Measurements from ENCODE around the gene LARGE1. TPM values are rescaled to one million over a fixed set of nuclear protein-coding genes. Genes with fewer than 3 reads are reported as not detected.

Gene LARGE1
- total RNA-seq, 1 experiment from 2014 or later = 2.5 TPM

- BruUV-seq (replicated peaks) = no TSS peak
- Histone ChIP-seq H3K27ac (ENCODE audit: low read length) (no peak overlapping the region), H3K4me1 (ENCODE audit: control insufficient read depth, insufficient read depth, low read length) (no peaks in the 10 kb centered on the region), H3K27me3 (ENCODE audit: control insufficient read depth, insufficient read depth, low read length) (no peaks in the 10 kb centered on the region), H3K4me3 (ENCODE audit: low read depth in 2 of 2, low read length in 2 of 2) (no peak overlapping the region), H3K36me3 (ENCODE audit: control insufficient read depth, insufficient read depth, low read length) (no peaks in the 10 kb centered on the region), H3K9me3 (ENCODE audit: control insufficient read depth, insufficient read depth, low read depth, low read length) (no peaks in the 10 kb centered on the region)
- TF ChIP-seq POLR2AphosphoS5 (IDR thresholded peaks at IDR 0.05; ENCODE audit: low read depth, low read length) (no peak), SIN3A (IDR thresholded peaks at IDR 0.05; ENCODE audit: borderline replicate concordance, insufficient read depth, low read depth, low read length) (no peak), CTCF (IDR thresholded peaks at IDR 0.05) (no peak), REST (IDR thresholded peaks at IDR 0.05; ENCODE audit: insufficient read depth in 1 of 2, low read depth in 2 of 2, low read length in 1 of 2) (no peak), TCF7L2 (IDR thresholded peaks at IDR 0.05; ENCODE audit: low read depth, low read length) (no peak)
- CTCF ChIA-PET = no interaction called here
- DNase-seq (ENCODE audit: low read depth, low spot score) = no peak
- POLR2A ChIA-PET = no interaction called here
- in situ Hi-C loops (cut with HindIII; ENCODE audit: low pct_unique_long_range_greater_than_20kb, low sequenced_read_pairs) = no loop called here
- intact Hi-C loops (cut with micrococcal nuclease; ENCODE audit: unreplicated experiment) = no loop called here
- no peak for ATAC-seq
These were observed 623.3 kb downstream of the LARGE1 start for GRCh38 chr22:33296941-33297340.

GRCh38 chr22:33288078-33288477 is 632.2 kb downstream of the LARGE1 start:
- intact Hi-C loops (cut with micrococcal nuclease; ENCODE audit: unreplicated experiment) (no loop called here), in situ Hi-C loops (cut with HindIII; ENCODE audit: low pct_unique_long_range_greater_than_20kb, low sequenced_read_pairs) (no loop called here)
- POLR2A ChIA-PET = no interaction called here
- Histone ChIP-seq H3K27me3 (ENCODE audit: control insufficient read depth, insufficient read depth, low read length) (no peaks in the 10 kb centered on the region), H3K9me3 (ENCODE audit: control insufficient read depth, insufficient read depth, low read depth, low read length) (no peaks in the 10 kb centered on the region), H3K4me1 (ENCODE audit: control insufficient read depth, insufficient read depth, low read length) (no peaks in the 10 kb centered on the region), H3K36me3 (ENCODE audit: control insufficient read depth, insufficient read depth, low read length) (no peaks in the 10 kb centered on the region), H3K27ac (ENCODE audit: low read length) (no peak overlapping the region), H3K4me3 (ENCODE audit: low read depth in 2 of 2, low read length in 2 of 2) (no peak overlapping the region)
- DNase-seq (ENCODE audit: low read depth, low spot score) (no peak), ATAC-seq (no peak)
- no TSS peak for BruUV-seq (replicated peaks)
- TF ChIP-seq POLR2AphosphoS5 (IDR thresholded peaks at IDR 0.05; ENCODE audit: low read depth, low read length) (no peak), CTCF (IDR thresholded peaks at IDR 0.05) (no peak), TCF7L2 (IDR thresholded peaks at IDR 0.05; ENCODE audit: low read depth, low read length) (no peak), SIN3A (IDR thresholded peaks at IDR 0.05; ENCODE audit: borderline replicate concordance, insufficient read depth, low read depth, low read length) (no peak), REST (IDR thresholded peaks at IDR 0.05; ENCODE audit: insufficient read depth in 1 of 2, low read depth in 2 of 2, low read length in 1 of 2) (no peak)
- CTCF ChIA-PET = no interaction called here

All from Panc1 (cell line).